Measurements from ENCODE around the gene GALNT13. TPM values are rescaled to one million over a fixed set of nuclear protein-coding genes. Genes with fewer than 3 reads are reported as not detected.

GALNT13 gene
- total RNA-seq, 2 donors from 2014 or later = 6.0 to 9.8 TPM

DNA sequence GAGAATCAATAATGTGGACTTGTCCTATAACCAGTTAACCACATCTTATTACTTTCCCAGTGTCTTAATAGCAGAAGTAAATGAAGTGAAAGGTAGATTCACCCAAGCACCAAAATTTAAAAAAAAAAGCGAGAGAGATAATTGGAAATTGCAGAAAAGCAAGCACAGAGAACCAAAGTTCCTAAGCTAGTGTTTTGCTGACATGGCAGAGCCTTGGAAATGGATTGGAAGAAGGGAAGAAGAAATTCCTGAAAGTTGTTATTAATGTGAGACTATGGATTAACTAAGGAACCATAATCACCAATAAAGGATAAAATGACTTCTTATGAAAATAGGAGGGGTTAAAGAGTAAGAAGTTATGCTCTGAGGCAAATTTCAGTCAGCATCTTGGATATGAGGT, 384.4 kb downstream of the GALNT13 start:
- WGBS, 2 experiments (ENCODE audit: insufficient coverage in 1 of 2, insufficient read length in 1 of 2) = 83 to 100% methylated on average over 1 of the region's 1 CpG
- no peaks in the 10 kb centered on the region for H3K27me3 Mint-ChIP-seq (ENCODE audit: insufficient read depth)

GRCh38 chr2:154259030-154259429, 387.3 kb downstream of the GALNT13 start:
- Mint-ChIP-seq H3K4me1 (no peaks in the 10 kb centered on the region), H3K9me3 (no peaks in the 10 kb centered on the region), H3K27me3 (ENCODE audit: insufficient read depth) (no peaks in the 10 kb centered on the region), H3K36me3 (ENCODE audit: low read depth) (no peaks in the 10 kb centered on the region), H3K27ac (no peak overlapping the region), H3K4me3 (no peak overlapping the region)
- DNase-seq = no peak
- Histone ChIP-seq H3K9ac (ENCODE audit: extremely low read depth, low read length, poor library complexity, severe bottlenecking) (no peak overlapping the region), H3K9me3 (ENCODE audit: control insufficient read depth, low read length) (no peaks in the 10 kb centered on the region), H3K36me3 (ENCODE audit: control insufficient read depth, insufficient read depth, low read length) (no peaks in the 10 kb centered on the region), H3K27me3 (ENCODE audit: control insufficient read depth, insufficient read depth, low read length, poor library complexity, severe bottlenecking) (no peaks in the 10 kb centered on the region), H3K27ac (ENCODE audit: low read depth, low read length) (no peak overlapping the region), H3K4me1 (ENCODE audit: control insufficient read depth, insufficient read depth, low read length) (no peaks in the 10 kb centered on the region), H3K4me3 (ENCODE audit: low read length) (no peak overlapping the region)
- TF ChIP-seq, protein P1, sequence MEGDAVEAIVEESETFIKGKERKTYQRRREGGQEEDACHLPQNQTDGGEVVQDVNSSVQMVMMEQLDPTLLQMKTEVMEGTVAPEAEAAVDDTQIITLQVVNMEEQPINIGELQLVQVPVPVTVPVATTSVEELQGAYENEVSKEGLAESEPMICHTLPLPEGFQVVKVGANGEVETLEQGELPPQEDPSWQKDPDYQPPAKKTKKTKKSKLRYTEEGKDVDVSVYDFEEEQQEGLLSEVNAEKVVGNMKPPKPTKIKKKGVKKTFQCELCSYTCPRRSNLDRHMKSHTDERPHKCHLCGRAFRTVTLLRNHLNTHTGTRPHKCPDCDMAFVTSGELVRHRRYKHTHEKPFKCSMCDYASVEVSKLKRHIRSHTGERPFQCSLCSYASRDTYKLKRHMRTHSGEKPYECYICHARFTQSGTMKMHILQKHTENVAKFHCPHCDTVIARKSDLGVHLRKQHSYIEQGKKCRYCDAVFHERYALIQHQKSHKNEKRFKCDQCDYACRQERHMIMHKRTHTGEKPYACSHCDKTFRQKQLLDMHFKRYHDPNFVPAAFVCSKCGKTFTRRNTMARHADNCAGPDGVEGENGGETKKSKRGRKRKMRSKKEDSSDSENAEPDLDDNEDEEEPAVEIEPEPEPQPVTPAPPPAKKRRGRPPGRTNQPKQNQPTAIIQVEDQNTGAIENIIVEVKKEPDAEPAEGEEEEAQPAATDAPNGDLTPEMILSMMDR (conservative IDR thresholded peaks at IDR 0.05) = no peak
- 94% methylated on average over 1 of the region's 1 CpG; no CpG with 5 or more reads in 1 of the 2 experiments for WGBS, 2 experiments (ENCODE audit: insufficient coverage in 1 of 2, insufficient read length in 1 of 2)

More for the DNA sequence above, 384.4 kb downstream of the GALNT13 start:
- H3K9me3 Mint-ChIP-seq = no peaks in the 10 kb centered on the region
- TF ChIP-seq, protein P1 (conservative IDR thresholded peaks at IDR 0.05) = no peak
- H3K27ac Mint-ChIP-seq = no peak overlapping the region
- no peaks in the 10 kb centered on the region for H3K36me3 Mint-ChIP-seq (ENCODE audit: low read depth)
- no peak for DNase-seq
- Histone ChIP-seq H3K36me3 (ENCODE audit: control insufficient read depth, insufficient read depth, low read length) (no peaks in the 10 kb centered on the region), H3K9me3 (ENCODE audit: control insufficient read depth, low read length) (no peaks in the 10 kb centered on the region), H3K4me1 (ENCODE audit: control insufficient read depth, insufficient read depth, low read length) (no peaks in the 10 kb centered on the region), H3K9ac (ENCODE audit: extremely low read depth, low read length, poor library complexity, severe bottlenecking) (no peak overlapping the region), H3K27ac (ENCODE audit: low read depth, low read length) (no peak overlapping the region), H3K27me3 (ENCODE audit: control insufficient read depth, insufficient read depth, low read length, poor library complexity, severe bottlenecking) (no peaks in the 10 kb centered on the region), H3K4me3 (ENCODE audit: low read length) (no peak overlapping the region)
- no peak overlapping the region for H3K4me3 Mint-ChIP-seq
- no peaks in the 10 kb centered on the region for H3K4me1 Mint-ChIP-seq

- H3K27me3 Mint-ChIP-seq (ENCODE audit: insufficient read depth) = no peaks in the 10 kb centered on the region
These were observed 389.8 kb downstream of the GALNT13 start for GRCh38 chr2:154261473-154262027.

More at GRCh38 chr2:154261473-154262027, 389.8 kb downstream of the GALNT13 start:
- Mint-ChIP-seq H3K4me1 (no peaks in the 10 kb centered on the region), H3K9me3 (no peaks in the 10 kb centered on the region), H3K27ac (no peak overlapping the region), H3K4me3 (no peak overlapping the region), H3K36me3 (ENCODE audit: low read depth) (no peaks in the 10 kb centered on the region)
- H3K27ac ChIP-seq (ENCODE audit: low read depth, low read length) = no peak overlapping the region
- WGBS, 2 experiments (ENCODE audit: insufficient coverage in 1 of 2, insufficient read length in 1 of 2) = 95 to 100% methylated on average over 2 of the region's 2 CpGs
- H3K9me3 ChIP-seq (ENCODE audit: control insufficient read depth, low read length) = no peaks in the 10 kb centered on the region
- no peak overlapping the region for H3K9ac ChIP-seq (ENCODE audit: extremely low read depth, low read length, poor library complexity, severe bottlenecking)
- TF ChIP-seq, protein P1 (conservative IDR thresholded peaks at IDR 0.05) = no peak
- H3K4me1 ChIP-seq (ENCODE audit: control insufficient read depth, insufficient read depth, low read length) = no peaks in the 10 kb centered on the region
- no peak overlapping the region for H3K4me3 ChIP-seq (ENCODE audit: low read length)
- H3K27me3 ChIP-seq (ENCODE audit: control insufficient read depth, insufficient read depth, low read length, poor library complexity, severe bottlenecking) = no peaks in the 10 kb centered on the region
- no peaks in the 10 kb centered on the region for H3K36me3 ChIP-seq (ENCODE audit: control insufficient read depth, insufficient read depth, low read length)
- DNase-seq = no peak
